ENCODE measurements around the gene NETO1.

The NETO1 gene

GRCh38 chr18:72846736-72847533, 20.9 kb downstream of the NETO1 start:
- no peak for DNase-seq (ENCODE audit: low read depth in 3 of 3)

GRCh38 chr18:72843743-72844142, 24.0 kb downstream of the NETO1 start:
- no peak for DNase-seq (ENCODE audit: low read depth in 3 of 3)

- no peak for DNase-seq (ENCODE audit: low read depth in 3 of 3)
Measured at GRCh38 chr18:72840109-72840508, 27.7 kb downstream of the NETO1 start.

GRCh38 chr18:72834731-72835130, 33.1 kb downstream of the NETO1 start:
- no peak for DNase-seq (ENCODE audit: low read depth in 3 of 3)

- no peak for DNase-seq (ENCODE audit: low read depth in 3 of 3)
Measured at GRCh38 chr18:72833471-72833870, 34.3 kb downstream of the NETO1 start.

GRCh38 chr18:72830109-72830508, 37.7 kb downstream of the NETO1 start:
- DNase-seq (ENCODE audit: low read depth in 3 of 3): no peak

- DNase-seq (ENCODE audit: low read depth in 3 of 3): no peak
Measured at GRCh38 chr18:72828601-72829000, 39.2 kb downstream of the NETO1 start.

- no peak for DNase-seq (ENCODE audit: low read depth in 3 of 3)
Measured at GRCh38 chr18:72826736-72827135, 41.1 kb downstream of the NETO1 start.

GRCh38 chr18:72823345-72823744, 44.4 kb downstream of the NETO1 start:
- DNase-seq (ENCODE audit: low read depth in 3 of 3): no peak

GRCh38 chr18:72822202-72822601, 45.6 kb downstream of the NETO1 start:
- no peak for DNase-seq (ENCODE audit: low read depth in 3 of 3)

- DNase-seq (ENCODE audit: low read depth in 3 of 3): no peak
Measured at GRCh38 chr18:72820571-72820970, 47.2 kb downstream of the NETO1 start.

- DNase-seq (ENCODE audit: low read depth in 3 of 3): no peak
Measured at GRCh38 chr18:72819050-72819449, 48.7 kb downstream of the NETO1 start.

- no peak for DNase-seq (ENCODE audit: low read depth in 3 of 3)
Measured at GRCh38 chr18:72811047-72811446, 56.7 kb downstream of the NETO1 start.

GRCh38 chr18:72808680-72809079, 59.1 kb downstream of the NETO1 start:
- DNase-seq (ENCODE audit: low read depth in 3 of 3): no peak

- no peak for DNase-seq (ENCODE audit: low read depth in 3 of 3)
Measured at GRCh38 chr18:72799106-72799505, 68.7 kb downstream of the NETO1 start.

GRCh38 chr18:72783530-72783929, 84.3 kb downstream of the NETO1 start:
- no peak for DNase-seq (ENCODE audit: low read depth in 3 of 3)

GRCh38 chr18:72774914-72775313, 92.9 kb downstream of the NETO1 start:
- no peak for DNase-seq (ENCODE audit: low read depth in 3 of 3)

- no peak for DNase-seq (ENCODE audit: low read depth in 3 of 3)
Measured at GRCh38 chr18:72772916-72773315, 94.9 kb downstream of the NETO1 start.

- no peak for DNase-seq (ENCODE audit: low read depth in 3 of 3)
Measured at GRCh38 chr18:72768681-72769229, 99.0 kb downstream of the NETO1 start.

- DNase-seq (ENCODE audit: low read depth in 3 of 3): no peak
Measured at GRCh38 chr18:72762515-72763122, 105.2 kb downstream of the NETO1 start.

- DNase-seq (ENCODE audit: low read depth in 3 of 3): no peak
Measured at GRCh38 chr18:72752220-72752619, 115.6 kb downstream of the NETO1 start.

- DNase-seq (ENCODE audit: low read depth in 3 of 3): no peak
Measured at GRCh38 chr18:72742002-72742401, 125.8 kb downstream of the NETO1 start.

- no peak for DNase-seq (ENCODE audit: low read depth in 3 of 3)
Measured at GRCh38 chr18:72738136-72738535, 129.7 kb downstream of the NETO1 start.

All from stimulated activated CD4-positive, alpha-beta T cell treated with anti-CD3 and anti-CD28 coated beads, TNF-alpha, amount 100 ng/mL, for 24 hours (primary cell).